Measurements from ENCODE around the gene PLTP.

DNA sequence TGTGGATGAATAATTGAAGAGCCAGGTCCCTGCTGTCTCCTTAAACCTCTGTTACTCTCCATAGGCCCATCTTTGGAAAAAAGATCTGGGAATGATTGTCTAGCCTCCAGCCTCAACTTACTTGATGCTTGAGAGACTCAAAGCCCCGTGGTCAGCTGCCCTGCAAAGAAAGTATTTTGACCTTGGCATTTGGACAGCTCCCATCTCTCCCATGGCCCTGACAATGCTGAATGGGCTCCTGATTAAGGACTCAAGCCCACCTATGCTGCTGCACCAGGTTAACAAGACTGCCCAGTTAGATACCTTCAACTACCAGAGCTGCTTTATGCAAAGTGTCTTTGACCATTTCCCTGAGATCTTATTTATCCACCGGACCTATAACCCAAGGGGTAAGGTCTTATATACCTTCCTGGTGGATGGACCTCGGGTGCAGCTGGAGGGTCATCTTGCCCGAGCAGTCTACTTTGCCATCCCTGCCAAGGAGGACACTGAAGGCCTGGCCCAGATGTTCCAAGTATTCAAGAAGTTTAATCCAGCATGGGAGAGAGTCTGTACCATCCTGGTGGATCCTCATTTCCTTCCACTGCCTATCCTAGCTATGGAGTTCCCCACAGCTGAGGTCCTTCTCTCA, 29.4 kb downstream of the PLTP start:
- TF ChIP-seq POLR2A (IDR thresholded peaks at IDR 0.05) (no peak), POLR2AphosphoS5 (IDR thresholded peaks at IDR 0.05) (no peak), EP300 (IDR thresholded peaks at IDR 0.05) (no peak)
- TF ChIP-seq, protein P1, sequence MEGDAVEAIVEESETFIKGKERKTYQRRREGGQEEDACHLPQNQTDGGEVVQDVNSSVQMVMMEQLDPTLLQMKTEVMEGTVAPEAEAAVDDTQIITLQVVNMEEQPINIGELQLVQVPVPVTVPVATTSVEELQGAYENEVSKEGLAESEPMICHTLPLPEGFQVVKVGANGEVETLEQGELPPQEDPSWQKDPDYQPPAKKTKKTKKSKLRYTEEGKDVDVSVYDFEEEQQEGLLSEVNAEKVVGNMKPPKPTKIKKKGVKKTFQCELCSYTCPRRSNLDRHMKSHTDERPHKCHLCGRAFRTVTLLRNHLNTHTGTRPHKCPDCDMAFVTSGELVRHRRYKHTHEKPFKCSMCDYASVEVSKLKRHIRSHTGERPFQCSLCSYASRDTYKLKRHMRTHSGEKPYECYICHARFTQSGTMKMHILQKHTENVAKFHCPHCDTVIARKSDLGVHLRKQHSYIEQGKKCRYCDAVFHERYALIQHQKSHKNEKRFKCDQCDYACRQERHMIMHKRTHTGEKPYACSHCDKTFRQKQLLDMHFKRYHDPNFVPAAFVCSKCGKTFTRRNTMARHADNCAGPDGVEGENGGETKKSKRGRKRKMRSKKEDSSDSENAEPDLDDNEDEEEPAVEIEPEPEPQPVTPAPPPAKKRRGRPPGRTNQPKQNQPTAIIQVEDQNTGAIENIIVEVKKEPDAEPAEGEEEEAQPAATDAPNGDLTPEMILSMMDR (IDR thresholded peaks at IDR 0.05) = no peak

Measured in gastroesophageal sphincter (tissue), 3 donors.